Vagina (tissue), 2 donors: Measurements from ENCODE around the gene CCDC39.

ENCODE experiments used
- POLR2A ChIP-seq, 2 donors: fragments of 450-650 bp; IDR thresholded peaks; one replicate each; pipeline ENCODE4 v1.6.1; 2017; ENCODE audit warnings: antibody characterized with exemption in 2 of 2, mild to moderate bottlenecking in 2 of 2, moderate library complexity in 2 of 2
- POLR2AphosphoS5 ChIP-seq, 2 donors: sonication (generic); formaldehyde crosslinking; IDR thresholded peaks; one replicate each; pipeline ENCODE4 v1.9.0; 2017; ENCODE audit warnings: antibody characterized with exemption in 2 of 2, mild to moderate bottlenecking in 2 of 2, low read depth in 1 of 2; ENCODE audit not compliant: insufficient read depth in 1 of 2

- TF ChIP-seq POLR2A (IDR thresholded peaks at IDR 0.05) = no peak
- TF ChIP-seq POLR2AphosphoS5 (IDR thresholded peaks at IDR 0.05; ENCODE audit: insufficient read depth in 1 of 2, low read depth in 1 of 2) = no peak
These were observed 98.4 kb downstream of the CCDC39 start for GRCh38 chr3:180580934-180581333.
